ENCODE results near the gene NHLRC1.

Gene NHLRC1

DNA sequence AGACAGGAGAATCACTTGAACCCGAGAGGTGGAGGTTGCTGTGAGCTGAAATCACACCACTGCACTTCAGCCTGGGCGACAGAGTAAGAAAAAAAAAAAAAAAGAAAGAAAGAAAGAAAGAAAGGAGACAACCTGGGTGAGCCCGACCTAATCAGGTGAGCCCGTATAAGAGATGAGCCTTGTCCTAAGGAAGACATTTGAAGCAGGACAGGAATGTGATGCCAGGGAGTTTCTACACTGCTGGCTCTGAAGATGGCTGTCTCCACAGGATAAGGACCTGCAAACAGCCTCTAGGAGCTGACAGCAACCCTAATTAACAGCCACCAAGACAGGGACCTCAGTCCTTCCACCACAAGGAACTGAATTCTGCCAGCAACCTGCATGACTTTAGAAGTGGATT, 41.9 kb downstream of the NHLRC1 start:
- ChIA-PET POLR2A (no interaction called here), CTCF (no interaction called here)
- no peak for DNase-seq (ENCODE audit: extremely low spot score)
- TF ChIP-seq CTCF (IDR thresholded peaks at IDR 0.05; ENCODE audit: control extremely low read depth, extremely low read depth, low read depth, missing control alignments): no peak

DNA sequence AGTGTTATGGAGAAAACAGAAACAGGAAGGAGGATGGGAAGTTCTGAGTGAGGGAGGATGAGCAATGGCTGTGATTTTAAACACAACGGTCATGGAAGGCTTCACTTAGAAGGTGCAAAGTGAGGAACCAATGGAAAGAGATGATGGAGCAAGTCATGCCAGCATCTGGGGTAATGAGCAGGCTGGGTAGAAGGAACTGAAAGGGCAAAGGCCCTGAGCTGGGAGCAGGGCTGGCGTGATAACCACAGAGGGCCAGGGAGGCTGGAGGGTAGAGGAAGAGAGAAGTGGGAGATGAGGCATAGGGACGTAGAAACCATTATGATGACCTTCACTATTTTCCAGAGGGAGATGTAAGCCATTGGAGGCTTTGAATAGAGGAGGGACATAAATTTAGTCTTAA, 43.6 kb downstream of the NHLRC1 start:
- no peak for DNase-seq (ENCODE audit: extremely low spot score)
- CTCF ChIA-PET: interaction anchor here (0.9 kb wide), 1 partner anchor 10 kb away, joined by 3 read pairs; no protein-coding TSS in a partner anchor
- POLR2A ChIA-PET: no interaction called here
- no peak for TF ChIP-seq CTCF (IDR thresholded peaks at IDR 0.05; ENCODE audit: control extremely low read depth, extremely low read depth, low read depth, missing control alignments)

DNA sequence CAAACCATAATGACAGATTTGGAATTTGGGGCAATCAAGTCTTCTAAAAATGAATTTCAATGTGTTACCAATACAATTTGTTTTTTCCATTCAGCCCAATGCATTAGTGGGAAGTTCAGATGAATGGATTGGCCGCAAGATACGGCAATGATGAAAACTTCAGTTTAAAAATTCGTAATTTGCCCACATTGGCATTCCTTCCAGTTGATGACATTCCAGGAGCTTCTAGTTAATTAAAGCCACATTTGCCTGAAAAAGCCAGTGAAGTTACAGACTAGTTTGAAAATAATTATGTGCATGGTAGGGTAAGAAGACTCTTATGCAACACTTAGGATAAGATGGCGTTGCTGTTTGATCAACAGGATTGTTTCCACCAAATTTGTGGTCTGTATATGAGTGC, 46.2 kb downstream of the NHLRC1 start:
- ChIA-PET POLR2A (no interaction called here), CTCF (no interaction called here)
- DNase-seq (ENCODE audit: extremely low spot score): no peak
- no peak for TF ChIP-seq CTCF (IDR thresholded peaks at IDR 0.05; ENCODE audit: control extremely low read depth, extremely low read depth, low read depth, missing control alignments)

DNA sequence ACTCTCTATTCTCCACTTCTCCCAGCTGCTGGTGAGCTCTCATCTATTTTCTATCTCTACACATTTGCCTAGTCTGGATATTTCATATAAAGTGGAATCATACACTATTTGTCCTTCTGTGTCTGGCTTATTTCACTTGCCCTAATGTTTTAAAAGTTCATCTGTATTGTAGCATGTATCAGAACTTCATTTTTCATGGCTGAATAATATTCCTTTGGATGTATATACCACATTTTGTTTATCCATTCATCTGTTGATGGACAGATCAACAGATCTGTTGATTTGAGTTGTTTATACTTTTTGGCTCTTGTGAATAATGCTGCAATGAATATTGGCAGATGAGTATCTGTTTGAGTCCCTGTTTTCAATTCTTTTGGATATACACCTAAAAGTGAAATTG, 49.6 kb downstream of the NHLRC1 start:
- ChIA-PET CTCF (no interaction called here), POLR2A (no interaction called here)
- DNase-seq (ENCODE audit: extremely low spot score): no peak
- TF ChIP-seq CTCF (IDR thresholded peaks at IDR 0.05; ENCODE audit: control extremely low read depth, extremely low read depth, low read depth, missing control alignments): no peak

DNA sequence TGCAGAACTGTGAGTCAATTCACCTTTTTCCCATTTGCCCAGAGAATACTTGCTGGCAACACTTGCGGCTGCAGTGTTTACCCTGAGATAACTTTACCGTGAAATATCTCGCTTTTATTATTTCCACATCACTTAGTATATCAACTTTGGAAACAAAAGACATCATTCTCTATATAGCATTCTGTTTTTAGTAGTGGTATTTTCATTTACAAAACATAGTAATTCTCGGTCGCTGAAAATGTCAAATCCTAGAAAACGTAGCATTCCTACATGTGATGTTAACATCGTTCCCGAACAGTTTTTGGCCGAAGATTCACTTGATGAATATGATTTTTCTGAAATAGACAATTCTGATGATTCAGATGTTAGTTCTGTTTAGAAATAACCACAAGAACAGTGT, 52.0 kb downstream of the NHLRC1 start:
- ChIA-PET POLR2A (no interaction called here), CTCF (no interaction called here)
- no peak for TF ChIP-seq CTCF (IDR thresholded peaks at IDR 0.05; ENCODE audit: control extremely low read depth, extremely low read depth, low read depth, missing control alignments)
- no peak for DNase-seq (ENCODE audit: extremely low spot score)

All from GM10248 (cell line).